NCI-H69 (cell line): ENCODE data around the gene FUNDC1.

Experiments
- DNase-seq: peaks from one replicate; lab custom pipeline; 2025; lab: John Stamatoyannopoulos, UW

The FUNDC1 gene

GRCh38 chrX:44480591-44480990, 62.1 kb downstream of the FUNDC1 start:
- no peak for DNase-seq

GRCh38 chrX:44474410-44474809, 68.2 kb downstream of the FUNDC1 start:
- DNase-seq, result no peak
